DND-41 (cell line): Measurements from ENCODE around the gene SLC44A1.

ENCODE experiments used
- EZH2 ChIP-seq: IDR thresholded peaks from 3 replicates; pipeline ENCODE4 v1.6.1; 2012; ENCODE audit warnings: borderline replicate concordance, low read depth, mild to moderate bottlenecking, moderate library complexity, low read length, inconsistent platforms; ENCODE audit not compliant: severe bottlenecking
- TF ChIP-seq, protein P1 (sequence below): IDR thresholded peaks from 2 replicates; pipeline ENCODE4 v1.5.1; 2012; ENCODE audit warnings: borderline replicate concordance, low read length, moderate library complexity, mild to moderate bottlenecking; ENCODE audit not compliant: poor library complexity, severe bottlenecking; ENCODE audit errors: extremely low read depth

DNA sequence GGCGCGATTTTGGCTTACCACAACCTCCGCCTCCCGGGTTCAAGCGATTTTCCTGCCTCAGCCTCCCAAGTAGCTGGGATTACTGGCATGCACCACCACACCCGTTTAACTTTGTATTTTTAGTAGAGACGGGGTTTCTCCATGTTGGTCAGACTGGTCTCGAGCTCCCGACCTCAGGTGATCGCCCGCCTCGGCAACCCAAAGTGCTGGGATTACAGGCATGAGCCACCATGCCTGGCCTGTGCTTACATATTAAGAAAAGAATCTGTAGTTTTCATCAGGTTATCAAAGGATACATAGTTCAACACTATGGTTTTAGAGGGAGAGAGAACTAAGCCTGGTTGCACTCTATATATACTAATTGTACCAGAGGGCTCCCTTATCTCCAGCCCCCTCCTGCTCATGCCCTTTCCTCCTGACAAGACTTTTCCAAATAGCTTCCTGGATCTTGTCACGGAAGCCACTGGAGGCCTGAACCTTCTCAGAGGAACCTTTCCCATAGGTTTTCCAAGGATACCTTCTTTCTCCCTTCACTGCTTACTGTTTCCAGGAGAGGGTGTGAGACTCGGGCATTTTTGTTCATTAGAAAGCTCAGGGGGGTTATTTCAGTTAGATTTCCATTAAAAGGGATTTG lies 53.1 kb downstream of the SLC44A1 start:
- TF ChIP-seq, protein P1, sequence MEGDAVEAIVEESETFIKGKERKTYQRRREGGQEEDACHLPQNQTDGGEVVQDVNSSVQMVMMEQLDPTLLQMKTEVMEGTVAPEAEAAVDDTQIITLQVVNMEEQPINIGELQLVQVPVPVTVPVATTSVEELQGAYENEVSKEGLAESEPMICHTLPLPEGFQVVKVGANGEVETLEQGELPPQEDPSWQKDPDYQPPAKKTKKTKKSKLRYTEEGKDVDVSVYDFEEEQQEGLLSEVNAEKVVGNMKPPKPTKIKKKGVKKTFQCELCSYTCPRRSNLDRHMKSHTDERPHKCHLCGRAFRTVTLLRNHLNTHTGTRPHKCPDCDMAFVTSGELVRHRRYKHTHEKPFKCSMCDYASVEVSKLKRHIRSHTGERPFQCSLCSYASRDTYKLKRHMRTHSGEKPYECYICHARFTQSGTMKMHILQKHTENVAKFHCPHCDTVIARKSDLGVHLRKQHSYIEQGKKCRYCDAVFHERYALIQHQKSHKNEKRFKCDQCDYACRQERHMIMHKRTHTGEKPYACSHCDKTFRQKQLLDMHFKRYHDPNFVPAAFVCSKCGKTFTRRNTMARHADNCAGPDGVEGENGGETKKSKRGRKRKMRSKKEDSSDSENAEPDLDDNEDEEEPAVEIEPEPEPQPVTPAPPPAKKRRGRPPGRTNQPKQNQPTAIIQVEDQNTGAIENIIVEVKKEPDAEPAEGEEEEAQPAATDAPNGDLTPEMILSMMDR: no peak
- TF ChIP-seq EZH2: no peak
